GM18508 (cell line): ENCODE measurements around the gene AGO4.
"Not testable (repeated sequence)": the region's sequence is repeated elsewhere in the genome, so short reads cannot be mapped to it uniquely, and the experiment has no call there.

ENCODE experiments used
- ATAC-seq: cut with Tn5 transposase; IDR thresholded peaks from one replicate; pipeline ENCODE4 v1.9.1; 2021; ENCODE audit warnings: moderate number of reproducible peaks; ENCODE audit not compliant: insufficient read depth, unreplicated experiment

AGO4 gene

DNA sequence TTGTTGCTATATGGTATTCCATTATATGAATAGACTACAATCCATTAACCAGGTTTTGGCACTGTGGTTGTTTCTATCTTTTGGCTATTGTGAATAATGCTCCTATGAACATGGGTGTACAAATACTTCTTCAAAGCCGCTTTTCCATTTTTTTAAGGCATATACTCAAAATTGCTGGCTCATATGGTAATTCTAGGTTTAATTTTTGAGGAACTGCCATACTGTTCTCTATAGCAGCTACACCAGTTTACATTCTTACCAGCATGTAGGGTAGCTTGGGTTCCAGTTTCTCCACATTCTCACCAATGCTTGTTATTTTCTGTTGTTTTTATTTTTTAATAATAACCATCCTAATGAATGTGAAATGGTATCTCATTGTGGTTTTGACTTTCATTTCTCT lies 55.3 kb downstream of the AGO4 start:
- ATAC-seq = no peak

- ATAC-seq = no peak
Observed at GRCh38 chr1:35863881-35864625, 56.2 kb downstream of the AGO4 start.

DNA sequence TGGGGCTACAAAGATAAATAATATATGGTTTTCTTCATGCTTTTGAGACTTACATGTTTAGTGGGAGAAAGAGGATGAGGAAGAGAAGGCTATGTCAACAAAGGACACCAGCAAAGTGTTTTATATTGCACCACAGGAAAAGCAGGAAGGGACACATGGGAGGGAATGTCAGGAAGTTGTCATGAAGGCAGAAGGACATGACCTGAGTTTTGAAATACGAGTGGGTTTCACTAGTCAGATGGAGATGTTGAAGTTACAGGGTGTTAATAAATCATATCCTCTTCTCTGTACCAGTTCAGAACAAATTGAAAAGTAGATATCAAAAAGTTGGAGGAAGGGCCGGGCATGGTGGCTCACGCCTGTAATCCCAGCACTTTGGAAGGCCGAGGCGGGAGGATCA lies 57.0 kb downstream of the AGO4 start:
- no peak for ATAC-seq

DNA sequence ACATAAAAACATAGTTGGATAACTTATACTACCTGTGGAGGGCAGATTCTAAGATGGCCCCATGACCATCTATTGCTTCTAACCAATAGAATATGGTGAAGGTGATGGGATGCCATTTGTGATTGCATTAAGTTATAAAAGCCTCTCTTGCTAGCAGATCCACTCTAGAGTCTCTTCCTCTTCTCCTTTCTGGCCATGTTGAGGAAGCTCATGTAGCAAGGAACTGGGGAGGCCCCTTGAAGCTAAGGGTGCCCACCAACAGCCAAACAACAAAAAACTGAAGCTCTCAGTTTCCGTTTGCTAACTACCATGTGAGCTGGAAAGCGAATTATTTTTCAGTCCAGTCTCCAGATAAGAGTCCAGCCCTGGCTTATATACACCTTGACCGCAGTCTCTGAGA lies 59.2 kb downstream of the AGO4 start:
- no peak for ATAC-seq

- not testable (repeated sequence) for ATAC-seq
Observed at GRCh38 chr1:35869245-35869950, 61.6 kb downstream of the AGO4 start.

- no peak for ATAC-seq
Observed at GRCh38 chr1:35870651-35871309, 63.0 kb downstream of the AGO4 start.

DNA sequence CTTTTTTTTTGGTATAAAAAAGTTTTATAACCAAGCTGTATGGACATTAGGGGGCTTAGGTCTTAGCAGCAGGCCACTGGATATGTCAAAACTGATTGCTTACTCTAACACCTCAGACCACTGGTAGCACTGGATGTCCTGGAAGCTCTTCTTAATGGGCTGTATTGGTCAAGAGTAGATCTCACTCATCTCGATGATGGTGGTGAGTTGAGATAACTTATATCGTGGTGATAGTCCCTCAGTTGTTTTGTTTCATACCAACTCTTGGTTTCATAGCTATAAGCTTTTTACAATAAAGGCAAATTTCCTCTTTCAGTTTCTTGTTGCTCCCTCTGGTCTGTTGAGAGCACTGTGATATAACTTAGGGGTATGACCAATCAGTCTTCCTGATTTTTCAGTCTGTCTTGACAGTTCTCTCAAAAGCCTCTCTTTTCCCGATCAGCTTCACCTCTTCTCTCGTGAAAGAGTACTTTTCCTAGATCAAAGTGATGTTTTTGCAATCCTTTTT lies 65.5 kb downstream of the AGO4 start:
- ATAC-seq = no peak

- not testable (repeated sequence) for ATAC-seq
Observed at GRCh38 chr1:35874115-35874514, 66.3 kb downstream of the AGO4 start.

- no peak for ATAC-seq
Observed at GRCh38 chr1:35876988-35877387, 69.2 kb downstream of the AGO4 start.

GRCh38 chr1:35881850-35882273 lies 74.0 kb downstream of the AGO4 start:
- ATAC-seq = no peak

- no peak for ATAC-seq
Observed at GRCh38 chr1:35882586-35882944, 74.7 kb downstream of the AGO4 start.

DNA sequence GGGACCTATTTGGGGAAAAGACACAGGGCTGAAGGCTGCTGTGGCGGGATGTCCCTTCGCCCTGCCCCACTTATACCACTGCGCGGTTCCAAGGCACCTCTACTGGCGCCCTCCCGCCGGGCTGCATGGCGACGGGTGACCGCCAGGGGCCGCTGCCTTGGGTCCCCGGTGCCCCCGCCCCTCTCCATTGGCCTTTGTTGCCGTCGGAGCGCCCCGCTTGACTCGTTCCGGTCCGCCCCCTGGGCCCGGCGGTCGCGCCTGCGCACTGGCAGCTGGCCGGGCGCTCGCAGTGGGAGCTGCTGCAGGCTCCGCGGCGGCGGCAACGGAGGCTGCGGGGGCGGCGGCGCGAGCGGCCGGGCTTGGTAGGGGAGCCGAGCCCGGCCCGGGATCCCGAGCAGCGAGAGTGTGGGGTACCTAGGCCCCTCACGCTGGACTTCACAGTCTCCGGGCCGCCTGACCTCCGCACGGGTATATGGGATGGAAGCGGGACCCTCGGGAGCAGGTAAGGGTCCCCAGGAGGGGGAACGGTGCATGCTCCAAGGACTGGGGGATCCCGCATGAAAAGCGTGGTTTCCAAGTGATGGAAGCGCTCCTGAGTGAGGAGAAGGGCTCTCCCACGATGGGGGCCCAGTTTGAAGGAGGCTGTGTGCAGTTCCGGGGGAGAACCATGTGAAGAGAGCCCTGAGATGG lies 75.3 kb downstream of the AGO4 start, which contains the start of gene AGO1:
Gene AGO1, plus strand, starts transcription at position 265 of the 690 bp plus-strand sequence. Its CDS starts 213 bp downstream, at position 478.
- no peak for ATAC-seq

GRCh38 chr1:35883635-35884101 lies 75.9 kb downstream of the AGO4 start:
- ATAC-seq = no peak

DNA sequence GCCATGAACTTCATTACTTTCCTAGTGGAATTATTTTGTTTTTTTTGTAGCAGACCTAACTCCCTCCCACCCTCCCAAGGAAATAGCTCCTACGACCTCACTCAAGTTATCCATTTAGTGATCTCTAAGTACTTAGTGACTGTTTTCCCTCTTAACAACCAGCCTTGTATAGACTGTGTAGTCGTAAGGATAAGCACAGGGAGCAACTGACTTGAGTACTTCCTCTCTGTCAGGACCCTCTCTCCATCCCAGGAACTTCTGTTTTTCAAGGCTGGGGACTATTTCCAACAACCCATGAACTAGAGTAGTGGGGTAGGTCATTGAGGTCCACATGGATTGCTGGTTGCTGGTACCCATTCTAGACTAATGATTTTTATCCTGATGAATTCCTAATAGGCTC lies 77.1 kb downstream of the AGO4 start:
- ATAC-seq = no peak

- no peak for ATAC-seq
Observed at GRCh38 chr1:35885961-35886558, 78.2 kb downstream of the AGO4 start.

GRCh38 chr1:35886577-35887431 lies 79.0 kb downstream of the AGO4 start:
- ATAC-seq = no peak

- ATAC-seq = no peak
Observed at GRCh38 chr1:35887508-35887907, 79.7 kb downstream of the AGO4 start.

DNA sequence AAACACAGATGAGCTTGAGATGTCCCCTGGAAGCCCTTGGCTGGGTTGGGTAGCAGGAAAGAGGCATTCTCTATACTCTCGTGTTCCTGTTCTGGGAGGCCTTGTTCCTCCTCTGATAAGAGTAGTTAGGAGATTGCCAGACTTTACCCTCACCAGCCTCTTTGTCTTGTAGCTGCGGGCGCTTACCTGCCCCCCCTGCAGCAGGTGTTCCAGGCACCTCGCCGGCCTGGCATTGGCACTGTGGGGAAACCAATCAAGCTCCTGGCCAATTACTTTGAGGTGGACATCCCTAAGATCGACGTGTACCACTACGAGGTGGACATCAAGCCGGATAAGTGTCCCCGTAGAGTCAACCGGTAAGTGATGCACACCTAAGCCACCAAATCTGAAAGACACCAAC lies 80.4 kb downstream of the AGO4 start:
- no peak for ATAC-seq

DNA sequence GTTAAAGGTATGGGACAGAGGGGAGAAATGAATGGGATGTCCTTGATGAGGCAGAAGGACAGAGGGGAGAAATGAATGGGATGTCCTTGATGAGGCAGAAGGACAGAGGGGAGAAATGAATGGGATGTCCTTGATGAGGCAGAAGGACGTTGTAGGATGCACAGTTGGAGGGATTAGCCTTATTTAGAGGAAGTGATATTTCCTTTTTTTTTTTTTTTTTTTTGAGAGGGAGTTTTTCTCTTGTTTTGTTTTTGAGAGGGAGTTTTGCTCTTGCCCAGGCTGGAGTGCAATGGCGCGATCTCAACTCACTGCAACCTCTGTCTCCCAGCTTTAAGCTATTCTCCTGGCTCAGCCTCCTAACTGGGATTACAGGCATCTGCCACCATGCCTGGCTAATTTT lies 81.2 kb downstream of the AGO4 start:
- not testable (repeated sequence) for ATAC-seq
